Neuronal stem cell (in vitro differentiated cells): ENCODE data around the gene TRAF5.

Source experiments
- DNase-seq: peaks from one replicate; pipeline ENCODE4 v3.0.0-alpha.2; 2013; ENCODE audit warnings: low spot score
- H2AFZ ChIP-seq: one replicate; pipeline ENCODE4 v1.6.1; 2013; ENCODE audit warnings: mild to moderate bottlenecking, low read length, inconsistent platforms
- H2AK5ac ChIP-seq: 2 replicates; pipeline ENCODE4 v1.6.1; 2013; ENCODE audit warnings: low read depth, mild to moderate bottlenecking, inconsistent platforms, low read length, moderate library complexity, mixed read lengths
- H2BK120ac ChIP-seq: 2 replicates; pipeline ENCODE4 v1.6.1; 2013; ENCODE audit warnings: low read depth, mild to moderate bottlenecking, inconsistent platforms, low read length, moderate library complexity, mixed read lengths
- H2BK12ac ChIP-seq: one replicate; pipeline ENCODE4 v1.6.1; 2013; ENCODE audit warnings: low read length, inconsistent platforms
- H2BK15ac ChIP-seq: 2 replicates; pipeline ENCODE4 v1.6.1; 2013; ENCODE audit warnings: mild to moderate bottlenecking, low read length, inconsistent platforms, mixed read lengths
- H2BK5ac ChIP-seq: one replicate; pipeline ENCODE4 v1.6.1; 2013; ENCODE audit warnings: inconsistent platforms, mild to moderate bottlenecking, low read length, moderate library complexity
- H3K14ac ChIP-seq: one replicate; pipeline ENCODE4 v1.6.1; 2013; ENCODE audit warnings: low read length, inconsistent platforms
- H3K18ac ChIP-seq: 2 replicates; pipeline ENCODE4 v1.6.1; 2013; ENCODE audit warnings: low read length, inconsistent platforms
- H3K23ac ChIP-seq: 2 replicates; pipeline ENCODE4 v1.6.1; 2013; ENCODE audit warnings: low read depth, mild to moderate bottlenecking, mixed read lengths, low read length, inconsistent platforms; ENCODE audit not compliant: poor library complexity
- H3K27ac ChIP-seq: replicated peaks from 3 replicates; pipeline ENCODE4 v1.5.1; 2013; ENCODE audit warnings: low read length, inconsistent platforms
- H3K27me3 ChIP-seq, 3 experiments: 2 replicates each; pipeline ENCODE4 v1.6.1; 2013; ENCODE audit warnings: low read length in 3 of 3, mild to moderate bottlenecking in 2 of 3, inconsistent platforms in 1 of 3, low read depth in 1 of 3, mixed read lengths in 1 of 3, moderate library complexity in 1 of 3; ENCODE audit not compliant: control insufficient read depth in 3 of 3, insufficient read depth in 3 of 3
- H3K36me3 ChIP-seq, 2 donors: replicated peaks in 1 of 2; 2 replicates each; pipeline ENCODE4 v1.6.1; 2013; ENCODE audit warnings: low read length in 2 of 2; ENCODE audit not compliant: control insufficient read depth in 2 of 2, insufficient read depth in 2 of 2
- H3K4ac ChIP-seq: 2 replicates; pipeline ENCODE4 v1.6.1; 2013; ENCODE audit warnings: inconsistent platforms, mild to moderate bottlenecking, low read length, moderate library complexity
- H3K4me1 ChIP-seq, 2 donors: 1 replicate in 1 of 2; 2 replicates in 1 of 2; pipeline ENCODE4 v1.6.1; 2013; ENCODE audit warnings: low read length in 2 of 2, low read depth in 1 of 2; ENCODE audit not compliant: control insufficient read depth in 2 of 2, insufficient read depth in 1 of 2
- H3K4me2 ChIP-seq: one replicate; pipeline ENCODE4 v1.6.1; 2013; ENCODE audit warnings: mild to moderate bottlenecking, low read length, inconsistent platforms; ENCODE audit not compliant: insufficient read depth, poor library complexity, severe bottlenecking
- H3K4me3 ChIP-seq, 2 donors: 2 replicates each; pipeline ENCODE4 v1.5.1; 2013; ENCODE audit warnings: low read length in 2 of 2, mild to moderate bottlenecking in 2 of 2, inconsistent platforms in 1 of 2, moderate library complexity in 1 of 2
- H3K79me1 ChIP-seq: one replicate; pipeline ENCODE4 v1.6.1; 2013; ENCODE audit warnings: low read depth, mild to moderate bottlenecking, inconsistent platforms, low read length, moderate library complexity
- H3K9ac ChIP-seq: one replicate; pipeline ENCODE4 v1.6.1; 2013; ENCODE audit warnings: mild to moderate bottlenecking, low read depth, low read length, inconsistent platforms; ENCODE audit not compliant: poor library complexity
- H3K9me3 ChIP-seq, 2 donors: replicated peaks in 1 of 2; 2 replicates each; pipeline versions ENCODE3 to v1.6.1; 2013; ENCODE audit warnings: low read length in 2 of 2, mild to moderate bottlenecking in 2 of 2, inconsistent platforms in 1 of 2, low read depth in 1 of 2, mixed read lengths in 1 of 2, moderate library complexity in 1 of 2; ENCODE audit not compliant: control insufficient read depth in 2 of 2, insufficient read depth in 1 of 2
- H4K8ac ChIP-seq: one replicate; pipeline ENCODE4 v1.6.1; 2013; ENCODE audit warnings: low read depth, mild to moderate bottlenecking, inconsistent platforms, low read length, moderate library complexity
- H4K91ac ChIP-seq: one replicate; pipeline ENCODE4 v1.6.1; 2013; ENCODE audit warnings: low read length, low read depth, mild to moderate bottlenecking, inconsistent platforms; ENCODE audit not compliant: poor library complexity
- WGBS, 2 donors: extraction: QIAGEN DNeasy Blood & Tissue Kit; methylation state at CpG; one replicate each; pipeline ENCODE4 v1.1.7; 2013; ENCODE audit warnings: missing lambda C conversion rate in 2 of 2, mixed read lengths in 1 of 2; ENCODE audit not compliant: insufficient read length in 2 of 2, insufficient replicate concordance in 1 of 2; ENCODE audit errors: extremely low coverage in 2 of 2; 5-methylcytosine and 5-hydroxymethylcytosine counted together

TRAF5 gene

DNA sequence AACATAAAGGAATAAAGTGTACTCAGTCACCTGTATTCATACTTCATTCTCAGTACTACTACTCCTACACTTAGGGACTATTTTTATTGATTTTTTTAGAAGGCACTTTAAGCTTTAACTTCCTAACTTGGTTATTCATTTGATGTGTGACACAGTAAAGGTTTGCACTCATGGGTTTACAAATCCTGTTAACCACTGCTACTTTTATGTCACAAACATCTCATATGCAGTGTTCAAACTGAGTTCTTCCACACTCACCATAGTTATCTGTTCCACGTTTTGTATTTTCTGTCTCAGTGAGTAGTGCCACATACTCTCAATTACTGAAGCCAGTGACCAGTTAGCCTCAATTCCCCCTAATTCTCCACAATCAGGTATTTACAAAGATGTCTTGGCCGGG lies 34.2 kb upstream of the TRAF5 start:
- Histone ChIP-seq H3K27me3 (no peaks in the 10 kb centered on the region), H2BK120ac (no peak overlapping the region), H3K27ac (no peak overlapping the region), H4K91ac (no peak overlapping the region), H2BK12ac (no peak overlapping the region), H2AK5ac (no peak overlapping the region), H2BK15ac (no peak overlapping the region), H3K18ac (no peak overlapping the region), H3K4me3 (no peak overlapping the region), H3K23ac (no peak overlapping the region), H4K8ac (no peak overlapping the region), H3K9me3 (no peaks in the 10 kb centered on the region), H3K36me3 (peaks cover 12 to 91% of the 10 kb centered on the region in 2 donors), H3K4me1 (no peaks in the 10 kb centered on the region), H2AFZ (no peak overlapping the region), H3K9ac (no peak overlapping the region), H3K14ac (no peak overlapping the region), H3K79me1 (no peaks in the 10 kb centered on the region), H3K4ac (no peak overlapping the region), H2BK5ac (no peak overlapping the region), H3K4me2 (no peak overlapping the region)
- no CpG with 5 or more reads among the region's 2 CpGs for WGBS, 2 donors
- no peak for DNase-seq

DNA sequence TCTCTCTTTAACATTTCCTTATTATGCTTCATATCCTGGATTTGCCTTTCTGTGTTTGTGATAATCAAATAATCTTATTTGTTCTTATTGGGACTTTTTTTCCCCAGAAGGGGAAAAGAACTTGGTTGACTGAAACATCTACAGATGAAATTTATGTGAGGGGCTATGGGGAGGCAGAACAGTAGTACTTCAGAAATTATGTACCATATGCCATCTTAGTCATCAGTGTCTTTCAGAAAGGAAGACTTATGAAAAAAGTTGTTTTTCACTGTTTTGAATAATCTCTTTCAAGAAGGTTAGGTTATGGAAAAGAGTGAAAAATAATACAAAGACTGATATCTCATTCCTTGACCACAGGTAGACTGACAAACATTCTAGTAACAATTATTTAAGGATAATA lies 30.2 kb upstream of the TRAF5 start:
- H3K36me3 ChIP-seq = peaks cover 7 to 92% of the 10 kb centered on the region in 2 donors
- no peak overlapping the region for H3K9ac ChIP-seq
- no peaks in the 10 kb centered on the region for H3K9me3 ChIP-seq
- no peaks in the 10 kb centered on the region for H3K79me1 ChIP-seq
- no peak overlapping the region for H2BK15ac ChIP-seq
- H3K27ac ChIP-seq = no peak overlapping the region
- no peak overlapping the region for H3K23ac ChIP-seq
- H4K8ac ChIP-seq = no peak overlapping the region
- no peaks in the 10 kb centered on the region for H3K27me3 ChIP-seq
- H3K14ac ChIP-seq = no peak overlapping the region
- no peak overlapping the region for H3K4me3 ChIP-seq
- DNase-seq = no peak
- H2BK120ac ChIP-seq = no peak overlapping the region
- no peak overlapping the region for H2AK5ac ChIP-seq
- H4K91ac ChIP-seq = no peak overlapping the region
- no peak overlapping the region for H3K4me2 ChIP-seq
- H3K4ac ChIP-seq = no peak overlapping the region
- no peaks in the 10 kb centered on the region for H3K4me1 ChIP-seq
- no peak overlapping the region for H2BK12ac ChIP-seq
- no peak overlapping the region for H2BK5ac ChIP-seq
- no peak overlapping the region for H3K18ac ChIP-seq
- no peak overlapping the region for H2AFZ ChIP-seq

DNA sequence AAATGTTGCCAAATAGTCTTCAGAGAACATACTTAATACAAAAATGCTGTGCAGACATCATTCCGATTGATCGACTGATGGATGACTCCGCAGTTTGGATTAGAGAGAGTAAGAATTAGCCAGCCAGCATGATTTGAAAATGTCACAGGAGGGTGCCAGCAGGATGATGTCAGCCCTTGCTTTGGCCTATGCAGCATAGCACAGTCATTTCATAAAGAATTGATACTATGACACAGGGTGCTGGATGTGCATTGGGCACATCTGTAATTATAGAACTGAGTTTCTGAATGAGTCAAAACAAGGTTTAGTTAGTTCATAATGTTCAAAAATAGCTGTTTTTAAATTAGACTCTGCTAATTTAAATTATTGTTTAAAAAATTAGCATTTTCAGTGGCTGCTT lies 21.6 kb upstream of the TRAF5 start:
- H3K27ac ChIP-seq = no peak overlapping the region
- peaks cover 8 to 86% of the 10 kb centered on the region in 2 donors for H3K36me3 ChIP-seq
- no peak overlapping the region for H2BK120ac ChIP-seq
- no peak overlapping the region for H3K4me3 ChIP-seq
- H3K79me1 ChIP-seq = peaks cover 2% of the 10 kb centered on the region
- no peaks in the 10 kb centered on the region for H3K4me1 ChIP-seq
- no peak overlapping the region for H4K91ac ChIP-seq
- no peak overlapping the region for H3K9ac ChIP-seq
- no peaks in the 10 kb centered on the region for H3K9me3 ChIP-seq
- no peak overlapping the region for H2AK5ac ChIP-seq
- H3K27me3 ChIP-seq = no peaks in the 10 kb centered on the region
- no peak overlapping the region for H3K23ac ChIP-seq
- H2BK12ac ChIP-seq = no peak overlapping the region
- no peak overlapping the region for H4K8ac ChIP-seq
- H2BK5ac ChIP-seq = no peak overlapping the region
- H3K4me2 ChIP-seq = no peak overlapping the region
- WGBS, 2 donors = no CpG with 5 or more reads among the region's 3 CpGs
- H3K14ac ChIP-seq = no peak overlapping the region
- no peak overlapping the region for H2BK15ac ChIP-seq
- DNase-seq = no peak
- H2AFZ ChIP-seq = no peak overlapping the region
- no peak overlapping the region for H3K18ac ChIP-seq
- no peak overlapping the region for H3K4ac ChIP-seq

DNA sequence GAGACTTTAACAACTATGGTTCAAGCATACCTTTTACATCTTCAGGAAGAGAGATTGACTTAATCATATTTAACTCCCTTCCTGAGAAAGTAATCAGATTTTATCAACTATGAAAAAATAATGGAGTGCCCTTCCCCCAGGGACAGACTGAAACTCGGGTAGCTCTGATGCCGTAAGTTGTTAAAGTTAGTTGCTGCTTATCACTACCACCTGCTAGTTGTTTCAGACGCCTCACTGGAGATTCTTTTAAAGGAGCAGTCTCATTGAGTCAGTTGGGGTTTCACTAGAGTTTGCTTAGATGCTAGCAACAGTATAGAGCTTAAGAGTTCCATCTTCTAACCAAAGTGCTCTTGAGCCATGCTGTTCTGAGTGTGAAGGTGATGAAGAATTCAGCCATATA lies 17.0 kb upstream of the TRAF5 start:
- no peak overlapping the region for H3K23ac ChIP-seq
- H3K4me3 ChIP-seq = no peak overlapping the region
- no peak overlapping the region for H2BK120ac ChIP-seq
- peaks cover 2% of the 10 kb centered on the region for H3K79me1 ChIP-seq
- no peak overlapping the region for H2BK12ac ChIP-seq
- no peak overlapping the region for H4K91ac ChIP-seq
- no peak overlapping the region for H2AFZ ChIP-seq
- H3K18ac ChIP-seq = no peak overlapping the region
- no CpG with 5 or more reads among the region's 3 CpGs for WGBS, 2 donors
- no peak overlapping the region for H4K8ac ChIP-seq
- no peaks in the 10 kb centered on the region for H3K4me1 ChIP-seq
- H3K4me2 ChIP-seq = no peak overlapping the region
- H2BK15ac ChIP-seq = no peak overlapping the region
- no peak for DNase-seq
- no peak overlapping the region for H3K9ac ChIP-seq
- H3K36me3 ChIP-seq = peaks cover 9 to 75% of the 10 kb centered on the region in 2 donors
- H2BK5ac ChIP-seq = no peak overlapping the region
- no peak overlapping the region for H3K14ac ChIP-seq
- no peaks in the 10 kb centered on the region for H3K9me3 ChIP-seq
- no peaks in the 10 kb centered on the region for H3K27me3 ChIP-seq
- H2AK5ac ChIP-seq = no peak overlapping the region
- H3K4ac ChIP-seq = no peak overlapping the region
- H3K27ac ChIP-seq = no peak overlapping the region
